IPS DF 6.9 (cell line): Measurements from ENCODE around the gene GAD1.

ENCODE experiments used
- DNase-seq: peaks from one replicate; pipeline ENCODE4 v3.0.0-alpha.2; 2013; ENCODE audit warnings: low read depth, low spot score
- H3K27ac ChIP-seq: one replicate; pipeline ENCODE4 v1.5.1; 2013; ENCODE audit warnings: low read length, control low read depth
- H3K27me3 ChIP-seq: 2 replicates; pipeline ENCODE4 v1.6.1; 2013; ENCODE audit warnings: mild to moderate bottlenecking, low read length; ENCODE audit not compliant: control insufficient read depth, insufficient read depth
- H3K36me3 ChIP-seq: 2 replicates; pipeline ENCODE4 v1.6.1; 2013; ENCODE audit warnings: low read length; ENCODE audit not compliant: control insufficient read depth, insufficient read depth
- H3K4me1 ChIP-seq: 2 replicates; pipeline ENCODE4 v1.6.1; 2013; ENCODE audit warnings: low read length; ENCODE audit not compliant: control insufficient read depth, insufficient read depth
- H3K4me3 ChIP-seq: 2 replicates; pipeline ENCODE4 v1.5.1; 2013; ENCODE audit warnings: mild to moderate bottlenecking, low read length
- H3K9me3 ChIP-seq: 2 replicates; pipeline ENCODE4 v1.6.1; 2013; ENCODE audit warnings: low read length, inconsistent platforms; ENCODE audit not compliant: control insufficient read depth, insufficient read depth
- WGBS: extraction: QIAGEN DNeasy Blood & Tissue Kit; methylation state at CpG from one replicate; pipeline ENCODE4 v1.1.7; 2013; ENCODE audit warnings: mixed read lengths, missing lambda C conversion rate; ENCODE audit not compliant: insufficient read length, insufficient coverage; 5-methylcytosine and 5-hydroxymethylcytosine counted together

The GAD1 gene

DNA sequence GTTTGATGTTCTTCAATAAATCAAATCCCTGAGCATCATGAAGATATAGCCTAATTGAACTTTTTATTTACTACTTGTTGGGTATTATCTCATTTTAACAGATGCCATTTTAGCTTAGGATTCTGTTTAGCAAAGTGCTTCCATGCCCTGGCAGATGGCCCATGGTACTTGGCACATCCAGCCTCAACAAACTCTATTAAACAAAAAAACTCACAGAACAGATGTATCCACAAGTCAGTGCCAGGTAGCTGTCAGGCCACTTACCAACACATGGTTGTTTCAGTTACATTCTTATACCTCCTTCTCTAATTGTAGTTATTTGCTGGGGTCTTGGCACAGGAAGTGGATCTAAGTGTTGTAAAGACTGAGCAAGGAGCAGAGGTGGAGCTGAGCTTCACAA, 29.6 kb downstream of the GAD1 start:
- H3K27me3 ChIP-seq: no peaks in the 10 kb centered on the region
- no peak overlapping the region for H3K27ac ChIP-seq
- H3K9me3 ChIP-seq: no peaks in the 10 kb centered on the region
- no peaks in the 10 kb centered on the region for H3K4me1 ChIP-seq
- DNase-seq: no peak
- no peaks in the 10 kb centered on the region for H3K36me3 ChIP-seq
- H3K4me3 ChIP-seq: no peak overlapping the region

- no peak overlapping the region for H3K4me3 ChIP-seq
- H3K36me3 ChIP-seq: no peaks in the 10 kb centered on the region
- WGBS: no CpG with 5 or more reads among the region's 4 CpGs
- no peaks in the 10 kb centered on the region for H3K4me1 ChIP-seq
- no peak for DNase-seq
- no peak overlapping the region for H3K27ac ChIP-seq
- no peaks in the 10 kb centered on the region for H3K27me3 ChIP-seq
- no peaks in the 10 kb centered on the region for H3K9me3 ChIP-seq
Measured at GRCh38 chr2:170847716-170848115, 31.0 kb downstream of the GAD1 start.

- no peak for DNase-seq
- no peak overlapping the region for H3K4me3 ChIP-seq
- no CpG with 5 or more reads among the region's 2 CpGs for WGBS
- H3K36me3 ChIP-seq: no peaks in the 10 kb centered on the region
- no peak overlapping the region for H3K27ac ChIP-seq
- H3K4me1 ChIP-seq: no peaks in the 10 kb centered on the region
- H3K9me3 ChIP-seq: no peaks in the 10 kb centered on the region
- H3K27me3 ChIP-seq: no peaks in the 10 kb centered on the region
Measured at GRCh38 chr2:170848587-170848986, 31.9 kb downstream of the GAD1 start.

- no peak overlapping the region for H3K4me3 ChIP-seq
- no peak overlapping the region for H3K27ac ChIP-seq
- no peaks in the 10 kb centered on the region for H3K27me3 ChIP-seq
- H3K4me1 ChIP-seq: no peaks in the 10 kb centered on the region
- no CpG with 5 or more reads among the region's 3 CpGs for WGBS
- no peaks in the 10 kb centered on the region for H3K9me3 ChIP-seq
- no peaks in the 10 kb centered on the region for H3K36me3 ChIP-seq
- no peak for DNase-seq
Measured at GRCh38 chr2:170850251-170850650, 33.6 kb downstream of the GAD1 start.

- Histone ChIP-seq H3K9me3 (no peaks in the 10 kb centered on the region), H3K4me3 (no peak overlapping the region), H3K27ac (no peak overlapping the region), H3K36me3 (no peaks in the 10 kb centered on the region), H3K27me3 (no peaks in the 10 kb centered on the region), H3K4me1 (no peaks in the 10 kb centered on the region)
- no CpG with 5 or more reads among the region's 1 CpG for WGBS
- DNase-seq: no peak
Measured at GRCh38 chr2:170851635-170852034, 34.9 kb downstream of the GAD1 start.

DNA sequence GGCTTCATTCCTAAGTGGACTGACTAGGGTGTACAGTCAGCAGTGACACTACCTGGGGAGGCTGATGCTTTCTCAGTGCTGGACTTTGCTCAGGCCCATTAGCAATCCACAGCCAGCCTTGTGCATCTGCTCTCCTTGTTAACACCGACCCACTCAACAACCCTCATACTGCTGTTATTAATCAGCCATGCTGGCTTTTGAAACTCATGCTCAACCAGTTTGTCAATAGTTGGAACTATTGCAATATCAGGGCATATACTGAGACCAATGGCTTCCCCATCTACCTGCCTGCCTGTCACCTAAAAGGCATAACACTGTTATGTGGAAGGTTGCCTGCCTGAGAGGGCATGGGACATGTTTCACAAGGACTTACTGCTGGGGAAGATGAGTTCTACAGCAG, 39.4 kb downstream of the GAD1 start:
- Histone ChIP-seq H3K9me3 (no peaks in the 10 kb centered on the region), H3K27me3 (no peaks in the 10 kb centered on the region), H3K4me3 (no peak overlapping the region), H3K4me1 (no peaks in the 10 kb centered on the region), H3K27ac (no peak overlapping the region), H3K36me3 (no peaks in the 10 kb centered on the region)
- DNase-seq: no peak
- WGBS: no CpG with 5 or more reads among the region's 1 CpG

DNA sequence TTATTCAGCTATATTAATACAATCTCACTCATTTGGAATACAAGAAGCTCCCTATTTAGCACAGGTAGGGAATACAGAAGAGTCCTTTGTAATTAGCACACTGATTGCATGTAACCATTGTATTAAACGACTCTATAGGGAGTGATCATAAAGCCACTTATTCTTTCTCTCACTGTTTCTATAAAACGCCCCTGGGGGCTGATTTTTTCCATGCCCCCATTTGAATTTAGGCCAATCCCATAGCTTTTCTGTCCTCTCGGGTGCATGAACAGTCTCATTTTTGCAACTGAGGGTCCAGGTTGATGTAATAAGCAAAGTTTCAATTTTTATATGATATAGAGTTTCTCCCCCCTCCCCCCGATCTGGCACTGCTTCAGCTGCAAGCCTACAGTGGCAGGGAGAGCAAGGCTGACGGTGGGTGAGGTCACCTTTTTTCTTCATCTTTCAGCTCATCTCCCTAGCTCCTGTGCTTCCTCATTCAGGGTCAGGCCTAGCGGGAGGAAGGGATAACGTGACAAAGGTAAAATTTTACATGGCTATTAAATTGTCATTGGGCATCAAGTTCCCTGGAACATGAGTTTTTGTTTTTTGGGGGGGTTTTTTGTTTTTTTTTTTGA, 45.7 kb downstream of the GAD1 start:
- H3K27me3 ChIP-seq: no peaks in the 10 kb centered on the region
- no peaks in the 10 kb centered on the region for H3K9me3 ChIP-seq
- no peaks in the 10 kb centered on the region for H3K36me3 ChIP-seq
- no peak overlapping the region for H3K27ac ChIP-seq
- no peak for DNase-seq
- no CpG with 5 or more reads among the region's 7 CpGs for WGBS
- no peaks in the 10 kb centered on the region for H3K4me1 ChIP-seq
- no peak overlapping the region for H3K4me3 ChIP-seq

DNA sequence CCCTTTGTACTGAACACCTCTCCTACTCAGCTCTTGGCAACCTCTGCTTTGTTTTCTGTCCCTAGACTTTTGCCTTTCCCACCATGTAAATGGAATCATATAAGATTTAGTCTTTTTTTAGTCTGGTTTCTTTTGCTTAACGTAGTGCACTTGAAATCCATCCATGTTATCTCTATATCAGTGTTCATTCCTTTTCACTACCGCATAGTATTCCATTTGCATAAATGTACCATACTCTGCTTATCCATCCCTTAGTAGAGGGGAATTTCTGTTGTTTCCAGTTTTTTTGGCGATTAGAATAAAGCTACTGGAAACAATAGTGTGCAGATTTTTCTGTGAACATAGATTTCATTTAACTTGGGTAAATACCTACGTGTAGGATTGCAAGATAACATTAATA, 46.4 kb downstream of the GAD1 start:
- H3K4me1 ChIP-seq: no peaks in the 10 kb centered on the region
- no peaks in the 10 kb centered on the region for H3K27me3 ChIP-seq
- H3K9me3 ChIP-seq: no peaks in the 10 kb centered on the region
- no peaks in the 10 kb centered on the region for H3K36me3 ChIP-seq
- DNase-seq: no peak
- no peak overlapping the region for H3K4me3 ChIP-seq
- no CpG with 5 or more reads among the region's 4 CpGs for WGBS
- no peak overlapping the region for H3K27ac ChIP-seq

DNA sequence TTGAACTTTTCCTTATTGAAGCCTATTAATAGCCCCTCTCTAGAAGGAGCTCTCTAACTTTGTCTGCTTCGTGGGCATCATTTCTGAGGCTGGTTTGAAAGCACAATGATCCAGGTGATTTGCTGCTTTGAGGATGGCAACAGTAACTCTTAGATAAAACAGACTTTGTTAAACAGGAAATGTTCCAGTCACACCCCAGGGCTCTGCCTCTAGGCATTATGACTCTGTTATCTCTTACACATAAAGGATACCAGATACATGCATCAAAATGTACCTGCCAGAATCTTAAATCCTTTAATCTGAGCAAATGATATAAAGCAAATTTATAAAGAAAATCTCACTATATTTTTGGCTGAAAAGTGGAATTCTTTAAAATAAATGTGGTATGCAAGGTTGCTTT, 52.3 kb downstream of the GAD1 start:
- Histone ChIP-seq H3K4me1 (no peaks in the 10 kb centered on the region), H3K4me3 (no peak overlapping the region), H3K27ac (no peak overlapping the region), H3K27me3 (no peaks in the 10 kb centered on the region), H3K36me3 (no peaks in the 10 kb centered on the region), H3K9me3 (no peaks in the 10 kb centered on the region)
- DNase-seq: no peak
- no CpG with 5 or more reads among the region's 1 CpG for WGBS

DNA sequence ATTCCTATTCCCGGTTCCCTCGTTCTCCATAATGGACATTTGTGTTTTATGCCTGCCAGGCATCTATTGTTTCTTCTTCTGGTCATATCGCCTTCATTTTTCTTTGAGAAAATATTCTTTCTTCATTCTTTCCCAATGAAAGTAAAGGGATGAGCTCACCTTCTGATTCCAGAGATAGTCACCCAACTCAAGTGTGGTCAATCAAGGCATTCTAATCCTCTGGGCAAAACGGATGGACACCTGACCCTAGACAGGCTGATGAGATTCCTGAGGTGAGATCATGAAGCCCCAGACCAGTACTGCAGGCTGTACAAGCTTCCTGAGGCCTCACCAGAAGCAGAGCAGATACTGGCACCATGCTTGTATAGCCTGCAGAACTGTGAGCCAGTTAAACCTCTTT, 52.8 kb downstream of the GAD1 start:
- Histone ChIP-seq H3K4me3 (no peak overlapping the region), H3K36me3 (no peaks in the 10 kb centered on the region), H3K27ac (no peak overlapping the region), H3K4me1 (no peaks in the 10 kb centered on the region), H3K9me3 (no peaks in the 10 kb centered on the region), H3K27me3 (no peaks in the 10 kb centered on the region)
- no peak for DNase-seq
- WGBS: no CpG with 5 or more reads among the region's 4 CpGs

GRCh38 chr2:170873035-170873692, 56.5 kb downstream of the GAD1 start:
- Histone ChIP-seq H3K36me3 (no peaks in the 10 kb centered on the region), H3K4me3 (no peak overlapping the region), H3K9me3 (no peaks in the 10 kb centered on the region), H3K4me1 (no peaks in the 10 kb centered on the region), H3K27ac (no peak overlapping the region), H3K27me3 (no peaks in the 10 kb centered on the region)
- no CpG with 5 or more reads among the region's 13 CpGs for WGBS
- DNase-seq: peak; percentile 71
